ENCODE data around the gene CDKN3. TPM values are rescaled to one million over a fixed set of nuclear protein-coding genes. Genes with fewer than 3 reads are reported as not detected.
"Not testable (repeated sequence)": the region's sequence is repeated elsewhere in the genome, so short reads cannot be mapped to it uniquely, and the experiment has no call there.

CDKN3 gene
- total RNA-seq, 1 donor from 2014 or later: 4.3 TPM

DNA sequence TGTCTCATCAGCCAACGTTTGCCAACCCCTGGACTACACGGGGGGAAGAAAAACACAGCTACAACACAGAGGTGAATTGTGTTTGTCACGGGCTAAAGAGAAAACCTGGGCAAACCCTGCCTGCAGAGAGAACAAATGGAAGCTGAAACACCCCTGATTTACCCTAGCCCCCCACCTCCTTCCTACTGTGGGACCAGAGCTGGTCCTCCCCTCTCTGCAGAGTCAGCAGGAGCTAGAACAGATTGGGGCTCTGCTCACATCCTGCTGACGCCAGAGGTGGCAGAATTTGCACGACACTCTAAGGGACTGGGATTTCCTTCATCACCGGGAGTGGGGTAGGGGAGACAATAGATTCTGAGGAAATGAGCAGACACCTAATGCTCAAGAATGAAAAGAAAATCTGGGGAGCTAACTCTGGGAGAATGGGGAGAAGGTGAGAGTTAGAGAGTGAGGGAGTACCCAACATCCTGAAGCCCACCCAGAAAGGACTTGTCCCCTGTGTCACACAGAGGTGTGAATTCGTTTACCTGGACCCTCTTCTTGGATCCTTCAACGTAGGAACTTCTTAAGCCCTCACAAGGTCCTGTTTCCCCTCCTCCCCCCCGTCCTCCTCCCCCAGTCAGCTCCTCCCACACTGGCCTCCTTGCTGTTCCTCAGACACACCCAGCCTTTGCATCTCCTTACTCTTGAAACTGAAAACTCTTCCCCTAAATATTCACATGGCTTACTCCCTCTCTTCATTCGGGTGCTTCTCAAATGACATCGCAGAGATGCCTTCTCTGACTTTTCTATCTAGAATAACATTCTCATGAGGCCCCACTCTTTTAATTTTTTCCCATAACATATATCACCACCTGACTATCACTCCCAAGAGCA, 26.2 kb upstream of the CDKN3 start:
- Histone ChIP-seq H3K36me3 (no peaks in the 10 kb centered on the region), H3K27ac (replicated peaks) (no peak overlapping the region), H3K4me1 (peaks cover 14% of the 10 kb centered on the region), H3K4me3 (no peak overlapping the region), H3K27me3 (ENCODE audit: low read depth) (no peaks in the 10 kb centered on the region), H3K9me3 (replicated peaks) (no peaks in the 10 kb centered on the region)
- DNase-seq: no peak
- TF ChIP-seq, protein P1, sequence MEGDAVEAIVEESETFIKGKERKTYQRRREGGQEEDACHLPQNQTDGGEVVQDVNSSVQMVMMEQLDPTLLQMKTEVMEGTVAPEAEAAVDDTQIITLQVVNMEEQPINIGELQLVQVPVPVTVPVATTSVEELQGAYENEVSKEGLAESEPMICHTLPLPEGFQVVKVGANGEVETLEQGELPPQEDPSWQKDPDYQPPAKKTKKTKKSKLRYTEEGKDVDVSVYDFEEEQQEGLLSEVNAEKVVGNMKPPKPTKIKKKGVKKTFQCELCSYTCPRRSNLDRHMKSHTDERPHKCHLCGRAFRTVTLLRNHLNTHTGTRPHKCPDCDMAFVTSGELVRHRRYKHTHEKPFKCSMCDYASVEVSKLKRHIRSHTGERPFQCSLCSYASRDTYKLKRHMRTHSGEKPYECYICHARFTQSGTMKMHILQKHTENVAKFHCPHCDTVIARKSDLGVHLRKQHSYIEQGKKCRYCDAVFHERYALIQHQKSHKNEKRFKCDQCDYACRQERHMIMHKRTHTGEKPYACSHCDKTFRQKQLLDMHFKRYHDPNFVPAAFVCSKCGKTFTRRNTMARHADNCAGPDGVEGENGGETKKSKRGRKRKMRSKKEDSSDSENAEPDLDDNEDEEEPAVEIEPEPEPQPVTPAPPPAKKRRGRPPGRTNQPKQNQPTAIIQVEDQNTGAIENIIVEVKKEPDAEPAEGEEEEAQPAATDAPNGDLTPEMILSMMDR (IDR thresholded peaks at IDR 0.05; ENCODE audit: borderline replicate concordance): no peak
- intact Hi-C loops (cut with micrococcal nuclease): no loop called here

DNA sequence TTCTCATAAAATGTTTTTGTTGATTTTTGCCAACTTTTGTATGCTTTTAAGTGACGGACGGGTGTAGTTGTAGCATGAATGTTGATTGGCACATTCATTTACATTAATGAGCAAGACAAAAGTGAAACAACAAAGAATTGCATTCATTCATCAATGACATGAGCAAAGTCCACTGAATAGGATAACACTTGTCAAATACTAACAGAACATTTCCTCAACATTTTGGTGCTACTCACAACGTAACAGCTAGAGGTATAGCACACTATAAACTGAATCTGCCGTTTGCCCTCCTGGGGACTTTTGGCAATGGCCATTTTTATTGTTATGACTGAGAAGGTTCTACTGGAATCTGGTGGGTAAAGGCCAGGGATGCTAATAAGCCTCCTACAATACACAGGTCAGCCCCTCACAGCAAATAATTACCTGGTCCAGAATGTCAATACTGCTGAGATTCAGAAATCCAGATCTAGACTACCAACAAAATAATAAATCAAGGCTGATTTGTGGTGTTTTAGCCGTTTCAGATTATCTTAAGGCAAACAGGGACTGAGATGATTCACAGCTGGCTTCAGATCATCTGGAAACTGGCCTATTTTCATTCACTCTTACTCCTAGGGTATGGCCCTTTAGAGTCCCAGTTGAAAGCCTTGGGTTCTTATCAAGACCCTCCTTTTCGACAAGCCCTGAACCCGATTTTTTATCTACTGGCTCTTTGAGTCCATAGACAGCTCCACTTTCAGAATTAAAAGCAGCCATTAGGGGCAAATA, 22.5 kb upstream of the CDKN3 start:
- no peak for DNase-seq
- no peak overlapping the region for H3K27ac ChIP-seq (replicated peaks)
- no peaks in the 10 kb centered on the region for H3K36me3 ChIP-seq
- no peak overlapping the region for H3K4me3 ChIP-seq
- H3K27me3 ChIP-seq (ENCODE audit: low read depth): peaks cover 18% of the 10 kb centered on the region
- no peaks in the 10 kb centered on the region for H3K9me3 ChIP-seq (replicated peaks)
- intact Hi-C loops (cut with micrococcal nuclease): no loop called here
- no peaks in the 10 kb centered on the region for H3K4me1 ChIP-seq
- TF ChIP-seq, protein P1 (IDR thresholded peaks at IDR 0.05; ENCODE audit: borderline replicate concordance): no peak

DNA sequence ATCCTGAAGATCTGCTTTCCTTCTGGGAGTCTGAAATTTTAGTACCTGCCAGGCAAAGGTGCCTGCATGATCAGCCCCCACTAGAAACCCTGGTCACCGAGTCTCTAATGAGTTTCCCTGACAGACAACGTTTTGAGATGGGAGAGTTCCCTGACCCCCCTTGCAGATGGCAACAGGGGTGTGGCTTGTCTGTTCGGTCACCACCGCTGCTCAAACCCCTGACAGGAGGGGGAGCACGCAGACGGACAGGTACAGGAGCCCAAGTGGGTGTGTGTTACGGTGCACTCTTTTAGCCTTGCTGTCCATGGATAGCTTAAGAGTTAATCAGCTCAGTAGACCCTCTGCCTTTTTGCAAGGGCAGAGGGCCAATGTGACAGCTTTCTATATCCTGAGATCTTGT, 19.3 kb upstream of the CDKN3 start:
- Histone ChIP-seq H3K4me1 (no peaks in the 10 kb centered on the region), H3K4me3 (no peak overlapping the region), H3K9me3 (replicated peaks) (peaks cover 5% of the 10 kb centered on the region), H3K27me3 (ENCODE audit: low read depth) (peaks cover 18% of the 10 kb centered on the region), H3K27ac (replicated peaks) (no peak overlapping the region), H3K36me3 (no peaks in the 10 kb centered on the region)
- intact Hi-C loops (cut with micrococcal nuclease): no loop called here
- DNase-seq: no peak
- TF ChIP-seq, protein P1 (IDR thresholded peaks at IDR 0.05; ENCODE audit: borderline replicate concordance): no peak

DNA sequence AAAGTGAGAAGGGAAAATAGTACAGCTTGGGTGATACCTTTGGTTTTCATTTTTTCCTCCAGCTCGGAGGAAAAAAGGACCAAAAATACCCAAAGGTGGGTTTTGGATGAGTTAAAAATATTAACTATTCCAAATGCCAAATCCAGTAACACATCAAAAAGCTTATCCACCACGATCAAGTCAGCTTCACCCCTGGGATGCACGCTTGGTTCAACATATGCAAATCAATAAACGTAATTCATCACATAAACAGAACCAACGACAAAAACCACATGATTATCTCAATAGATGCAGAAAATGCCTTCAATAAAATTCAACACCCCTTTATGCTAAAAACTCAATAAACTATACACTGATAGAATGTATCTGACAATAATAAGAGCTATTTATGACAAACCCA, 17.9 kb upstream of the CDKN3 start:
- H3K27ac ChIP-seq (replicated peaks); intact Hi-C loops (cut with micrococcal nuclease); DNase-seq; H3K9me3 ChIP-seq (replicated peaks); H3K4me1 ChIP-seq; H3K36me3 ChIP-seq; H3K4me3 ChIP-seq: not testable (repeated sequence)
- peaks cover 18% of the 10 kb centered on the region for H3K27me3 ChIP-seq (ENCODE audit: low read depth)

DNA sequence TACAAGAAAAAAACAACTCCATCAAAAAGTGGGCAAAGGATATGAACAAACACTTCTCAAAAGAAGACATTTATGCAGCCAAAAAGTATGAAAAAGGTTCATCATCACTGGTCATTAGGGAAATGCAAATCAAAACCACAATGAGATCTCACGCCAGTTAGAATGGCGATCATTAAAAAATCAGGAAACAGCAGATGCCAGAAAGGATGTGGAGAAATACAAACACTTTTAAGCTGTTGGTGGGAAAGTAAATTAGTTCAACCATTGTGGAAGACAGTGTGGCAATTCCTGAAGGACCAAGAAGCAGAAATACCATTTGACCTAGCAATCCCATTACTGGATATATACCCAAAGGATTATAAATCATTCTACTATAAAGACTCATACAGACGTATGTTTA, 16.2 kb upstream of the CDKN3 start:
- H3K4me3 ChIP-seq; H3K4me1 ChIP-seq; intact Hi-C loops (cut with micrococcal nuclease); H3K27ac ChIP-seq (replicated peaks); H3K36me3 ChIP-seq; DNase-seq; H3K9me3 ChIP-seq (replicated peaks): not testable (repeated sequence)
- peaks cover 18% of the 10 kb centered on the region for H3K27me3 ChIP-seq (ENCODE audit: low read depth)

DNA sequence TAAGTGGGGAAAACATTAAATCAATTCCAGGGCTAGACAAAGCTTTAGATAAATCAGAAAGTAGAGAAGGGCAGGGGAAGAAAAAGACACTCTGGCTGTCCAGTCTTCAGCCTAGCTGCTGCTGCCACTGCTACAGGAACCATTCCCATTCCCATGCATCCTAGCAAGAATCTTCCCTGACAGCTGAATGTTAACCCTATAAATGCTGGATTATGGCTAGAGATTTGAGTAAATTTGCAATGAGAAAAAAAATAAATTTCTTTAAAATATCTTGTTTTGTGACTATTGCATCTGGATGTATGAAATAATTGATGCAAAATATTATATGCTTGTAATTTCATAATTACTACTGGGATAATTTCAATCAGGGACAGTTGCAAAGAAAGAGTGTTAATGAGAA, 15.0 kb upstream of the CDKN3 start:
- TF ChIP-seq, protein P1 (IDR thresholded peaks at IDR 0.05; ENCODE audit: borderline replicate concordance): no peak
- intact Hi-C loops (cut with micrococcal nuclease): no loop called here
- H3K4me3 ChIP-seq: no peak overlapping the region
- H3K4me1 ChIP-seq: no peaks in the 10 kb centered on the region
- DNase-seq: no peak
- H3K27me3 ChIP-seq (ENCODE audit: low read depth): peaks cover 21% of the 10 kb centered on the region
- H3K27ac ChIP-seq (replicated peaks): no peak overlapping the region
- peaks cover 5% of the 10 kb centered on the region for H3K9me3 ChIP-seq (replicated peaks)
- no peaks in the 10 kb centered on the region for H3K36me3 ChIP-seq
